ENCODE measurements around the gene PPP1R37.

Gene PPP1R37

GRCh38 chr19:45125975-45126493, 33.1 kb downstream of the PPP1R37 start:
- peak; percentile 44 to 57 (median 49) for TF ChIP-seq CTCF (IDR thresholded peaks at IDR 0.05; ENCODE audit: unreplicated experiment in 3 of 3)
- no peaks in the 10 kb centered on the region for H3K36me3 Mint-ChIP-seq (ENCODE audit: low read depth)
- peaks cover 24% of the 10 kb centered on the region for H3K4me1 Mint-ChIP-seq
- no peak overlapping the region for H3K4me3 Mint-ChIP-seq
- no peak overlapping the region for H3K27ac Mint-ChIP-seq
- no peaks in the 10 kb centered on the region for H3K9me3 Mint-ChIP-seq
- H3K27me3 Mint-ChIP-seq (ENCODE audit: low read depth): no peaks in the 10 kb centered on the region

GRCh38 chr19:45126654-45127053, 33.7 kb downstream of the PPP1R37 start:
- Mint-ChIP-seq H3K9me3 (no peaks in the 10 kb centered on the region), H3K4me3 (no peak overlapping the region), H3K27ac (no peak overlapping the region), H3K36me3 (ENCODE audit: low read depth) (no peaks in the 10 kb centered on the region), H3K4me1 (peaks cover 18% of the 10 kb centered on the region), H3K27me3 (ENCODE audit: low read depth) (no peaks in the 10 kb centered on the region)
- TF ChIP-seq CTCF (IDR thresholded peaks at IDR 0.05; ENCODE audit: unreplicated experiment in 3 of 3): no peak

DNA sequence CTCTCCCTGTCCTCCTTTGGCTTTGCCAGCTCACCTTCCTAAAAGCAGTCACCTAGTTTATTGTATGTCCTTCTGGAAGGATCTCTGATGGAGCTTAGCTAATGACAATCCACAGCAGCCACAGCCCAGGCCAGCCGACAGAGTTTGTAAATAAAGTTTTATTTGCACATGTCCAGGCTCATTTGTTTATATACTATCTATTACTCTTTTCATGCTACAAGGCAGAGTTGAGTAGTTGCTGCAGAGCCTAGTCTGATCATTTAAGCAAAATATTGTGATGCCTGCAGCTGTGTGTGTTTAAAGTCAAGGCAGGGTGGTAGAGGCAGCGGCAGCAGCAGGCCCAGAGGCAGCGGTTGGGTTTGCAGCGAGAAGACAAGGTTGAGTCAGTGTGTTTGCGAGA, 35.2 kb downstream of the PPP1R37 start:
- no peak for TF ChIP-seq CTCF (IDR thresholded peaks at IDR 0.05; ENCODE audit: unreplicated experiment in 3 of 3)
- Mint-ChIP-seq H3K27ac (no peak overlapping the region), H3K4me3 (no peak overlapping the region), H3K9me3 (no peaks in the 10 kb centered on the region), H3K4me1 (peaks cover 10% of the 10 kb centered on the region), H3K36me3 (ENCODE audit: low read depth) (no peaks in the 10 kb centered on the region), H3K27me3 (ENCODE audit: low read depth) (no peaks in the 10 kb centered on the region)

- no peak overlapping the region for H3K4me3 Mint-ChIP-seq
- peaks cover 5% of the 10 kb centered on the region for H3K4me1 Mint-ChIP-seq
- H3K9me3 Mint-ChIP-seq: no peaks in the 10 kb centered on the region
- TF ChIP-seq CTCF (IDR thresholded peaks at IDR 0.05; ENCODE audit: unreplicated experiment in 3 of 3): no peak
- H3K27me3 Mint-ChIP-seq (ENCODE audit: low read depth): no peaks in the 10 kb centered on the region
- H3K27ac Mint-ChIP-seq: no peak overlapping the region
- H3K36me3 Mint-ChIP-seq (ENCODE audit: low read depth): no peaks in the 10 kb centered on the region
These were observed 35.8 kb downstream of the PPP1R37 start for GRCh38 chr19:45128806-45129205.

GRCh38 chr19:45130236-45130635, 37.3 kb downstream of the PPP1R37 start:
- Mint-ChIP-seq H3K9me3 (no peaks in the 10 kb centered on the region), H3K36me3 (ENCODE audit: low read depth) (no peaks in the 10 kb centered on the region), H3K27ac (no peak overlapping the region), H3K4me1 (peaks cover 7% of the 10 kb centered on the region), H3K4me3 (no peak overlapping the region), H3K27me3 (ENCODE audit: low read depth) (no peaks in the 10 kb centered on the region)
- no peak for TF ChIP-seq CTCF (IDR thresholded peaks at IDR 0.05; ENCODE audit: unreplicated experiment in 3 of 3)

DNA sequence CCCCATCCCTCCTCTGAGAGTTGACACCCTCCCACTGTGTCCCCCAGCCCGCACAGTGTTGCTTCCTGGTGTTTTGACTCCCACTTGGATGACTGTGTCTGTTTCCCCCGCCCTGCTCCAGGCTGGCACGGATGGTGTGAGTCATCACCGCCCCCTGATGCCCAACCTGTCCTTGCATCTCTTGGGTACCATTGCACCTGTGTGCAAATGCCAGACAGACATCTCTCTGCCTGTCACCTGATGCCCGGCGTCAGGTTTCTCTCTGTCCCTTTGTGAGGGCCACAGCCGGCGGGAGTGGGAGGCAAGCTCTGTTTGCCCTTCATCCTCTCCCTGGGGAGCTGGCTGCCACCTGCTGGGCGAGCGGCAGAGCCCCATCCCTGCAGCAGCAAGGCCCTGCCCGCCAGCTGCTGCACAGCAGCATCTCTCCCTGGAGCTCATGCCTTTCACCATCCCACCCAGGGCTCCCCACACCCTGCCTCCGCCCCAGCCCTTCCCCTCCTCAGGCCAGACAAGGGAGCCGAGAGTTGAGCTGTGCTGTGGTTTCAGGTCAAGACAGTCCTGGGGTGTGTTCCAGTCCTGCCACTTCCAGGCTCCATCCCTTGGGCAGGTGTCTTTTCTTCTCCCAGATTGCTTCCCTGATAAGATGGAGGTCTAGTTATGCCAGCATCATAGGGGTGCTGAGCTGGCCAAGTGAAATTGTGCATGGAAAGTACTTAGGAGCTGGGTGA, 38.1 kb downstream of the PPP1R37 start:
- H3K27me3 Mint-ChIP-seq (ENCODE audit: low read depth): no peaks in the 10 kb centered on the region
- no peak for TF ChIP-seq CTCF (IDR thresholded peaks at IDR 0.05; ENCODE audit: unreplicated experiment in 3 of 3)

More for the DNA sequence above, 38.1 kb downstream of the PPP1R37 start:
- Mint-ChIP-seq H3K9me3 (no peaks in the 10 kb centered on the region), H3K27ac (no peak overlapping the region), H3K36me3 (ENCODE audit: low read depth) (no peaks in the 10 kb centered on the region), H3K4me1 (peaks cover 7% of the 10 kb centered on the region), H3K4me3 (no peak overlapping the region)
